Glomerular visceral epithelial cell (primary cell): ENCODE measurements around the gene CHKA.

Experiments
- DNase-seq: peaks from one replicate; pipeline ENCODE4 v3.0.0-alpha.2; 2016; ENCODE audit errors: extremely low spot score

The CHKA gene

GRCh38 chr11:68032003-68032402 lies 89.2 kb downstream of the CHKA start:
- DNase-seq, result no peak

- DNase-seq, result no peak
These were observed 90.1 kb downstream of the CHKA start for GRCh38 chr11:68031144-68031464.

GRCh38 chr11:68030318-68031143 lies 90.7 kb downstream of the CHKA start, which contains the start of gene NDUFS8:
Gene NDUFS8, plus strand, starts transcription at chr11:68030681. Its CDS starts 1,471 bp downstream, at chr11:68032152.
- peak; percentile 99 for DNase-seq

- DNase-seq, result peak; percentile 65
These were observed 92.2 kb downstream of the CHKA start for GRCh38 chr11:68028802-68029545.

GRCh38 chr11:68027667-68028066 lies 93.5 kb downstream of the CHKA start:
- DNase-seq, result no peak

- DNase-seq, result peak; percentile 54
These were observed 94.6 kb downstream of the CHKA start for GRCh38 chr11:68026391-68027105.

- no peak for DNase-seq
These were observed 96.1 kb downstream of the CHKA start for GRCh38 chr11:68025047-68025446.

GRCh38 chr11:68024508-68024907 lies 96.7 kb downstream of the CHKA start:
- DNase-seq, result no peak

GRCh38 chr11:68022531-68022930 lies 98.7 kb downstream of the CHKA start:
- DNase-seq, result no peak

- DNase-seq, result peak; percentile 51
These were observed 99.9 kb downstream of the CHKA start for GRCh38 chr11:68021167-68021787.

GRCh38 chr11:68020575-68020974 lies 100.6 kb downstream of the CHKA start:
- peak; percentile 52 for DNase-seq

- DNase-seq, result no peak
These were observed 101.7 kb downstream of the CHKA start for GRCh38 chr11:68019486-68019885.

GRCh38 chr11:68018730-68019190 lies 102.4 kb downstream of the CHKA start:
- DNase-seq, result no peak

GRCh38 chr11:68017980-68018729 lies 103.0 kb downstream of the CHKA start:
- DNase-seq, result no peak

GRCh38 chr11:68016904-68017817 lies 104.0 kb downstream of the CHKA start:
- DNase-seq, result no peak

GRCh38 chr11:68016161-68016903 lies 104.9 kb downstream of the CHKA start:
- DNase-seq, result no peak

GRCh38 chr11:68015467-68015866 lies 105.7 kb downstream of the CHKA start:
- no peak for DNase-seq

GRCh38 chr11:68014947-68015447 lies 106.2 kb downstream of the CHKA start:
- no peak for DNase-seq
